Fibroblast of lung (primary cell): ENCODE results near the gene IQGAP2. TPM values are rescaled to one million over a fixed set of nuclear protein-coding genes. Genes with fewer than 3 reads are reported as not detected.
A peak's percentile ranks its signal among the peaks of the same experiment; 100 is the strongest.

ENCODE experiments used
- DNase-seq, 2 donors: peaks; one replicate each; pipeline versions ENCODE4 v3.0.0 to v3.0.0-alpha.2; 2010; ENCODE audit warnings: low read depth in 2 of 2
- H2AFZ ChIP-seq: 2 replicates; pipeline ENCODE4 v1.5.1; 2012; ENCODE audit warnings: low read length, control low read depth, inconsistent platforms
- H3K27ac ChIP-seq: 2 replicates; pipeline ENCODE4 v1.5.1; 2011; ENCODE audit warnings: low read length, control low read depth; ENCODE audit not compliant: insufficient read depth
- H3K27me3 ChIP-seq: 2 replicates; pipeline ENCODE4 v1.5.1; 2011; ENCODE audit warnings: mild to moderate bottlenecking, low read length; ENCODE audit not compliant: control insufficient read depth, insufficient read depth
- H3K36me3 ChIP-seq: 2 replicates; pipeline ENCODE4 v1.5.1; 2011; ENCODE audit warnings: low read length; ENCODE audit not compliant: control insufficient read depth, insufficient read depth
- H3K4me1 ChIP-seq: 2 replicates; pipeline ENCODE4 v1.5.1; 2011; ENCODE audit warnings: low read length; ENCODE audit not compliant: control insufficient read depth, insufficient read depth; ENCODE audit errors: extremely low read depth
- H3K4me2 ChIP-seq: 2 replicates; pipeline ENCODE4 v1.5.1; 2011; ENCODE audit warnings: low read length, control low read depth; ENCODE audit not compliant: insufficient read depth; ENCODE audit errors: extremely low read depth
- H3K4me3 ChIP-seq, 4 experiments: fragments of 200-600 bp in 1 of 4; sonication (generic) in 1 of 4; replicated peaks in 1 of 4; 2 replicates each; pipeline ENCODE4 v1.5.1; 2011 to 2016; ENCODE audit warnings: low read length in 4 of 4, low read depth in 3 of 4, mild to moderate bottlenecking in 3 of 4, control low read depth in 2 of 4, inconsistent platforms in 1 of 4, mixed read lengths in 1 of 4; ENCODE audit not compliant: insufficient read depth in 1 of 4; ENCODE audit errors: control extremely low read depth in 1 of 4
- H3K79me2 ChIP-seq: 2 replicates; pipeline ENCODE4 v1.5.1; 2012; ENCODE audit warnings: mild to moderate bottlenecking, low read length, inconsistent platforms; ENCODE audit not compliant: control insufficient read depth, insufficient read depth
- H3K9ac ChIP-seq: 2 replicates; pipeline ENCODE4 v1.5.1; 2011; ENCODE audit warnings: mild to moderate bottlenecking, low read length, control low read depth; ENCODE audit not compliant: insufficient read depth
- H3K9me3 ChIP-seq: 2 replicates; pipeline ENCODE4 v1.5.1; 2012; ENCODE audit warnings: low read depth, low read length; ENCODE audit not compliant: control insufficient read depth, insufficient read depth
- H4K20me1 ChIP-seq: 2 replicates; pipeline ENCODE4 v1.5.1; 2011; ENCODE audit warnings: low read length; ENCODE audit not compliant: control insufficient read depth, insufficient read depth; ENCODE audit errors: extremely low read depth
- CTCF ChIP-seq, 2 donors: IDR thresholded peaks in 1 of 2; conservative IDR thresholded peaks in 1 of 2; 1 replicate in 1 of 2; 2 replicates in 1 of 2; pipeline ENCODE4 v1.5.1; 2011 to 2012; ENCODE audit warnings: low read length in 2 of 2, control low read depth in 1 of 2, inconsistent platforms in 1 of 2, low read depth in 1 of 2, mild to moderate bottlenecking in 1 of 2
- EZH2 ChIP-seq: IDR thresholded peaks from 2 replicates; pipeline ENCODE4 v1.5.1; 2012; ENCODE audit warnings: low read length, control low read depth, mild to moderate bottlenecking; ENCODE audit errors: missing control alignments
- polyA plus RNA-seq, 2 donors: library from polyadenylated mRNA; depleted of rRNA in 1 of 2; stranded (reverse) in 1 of 2; unstranded in 1 of 2; fragments of >200 nt; gene quantifications; 2 replicates each; pipeline ENCODE4 v1.2.1, GENCODE V29; 2011 to 2012; ENCODE audit warnings: missing spikeins in 1 of 2
- total RNA-seq: library from RNA; depleted of rRNA; stranded (reverse); fragments of >200 nt; gene quantifications from 2 replicates; pipeline ENCODE4 v1.2.1, GENCODE V29; 2014

IQGAP2 gene
- total and polyA plus RNA-seq, 2 donors (not counting 1 experiment from before 2014, with no cell fraction given): 5.1 to 7.9 TPM

DNA sequence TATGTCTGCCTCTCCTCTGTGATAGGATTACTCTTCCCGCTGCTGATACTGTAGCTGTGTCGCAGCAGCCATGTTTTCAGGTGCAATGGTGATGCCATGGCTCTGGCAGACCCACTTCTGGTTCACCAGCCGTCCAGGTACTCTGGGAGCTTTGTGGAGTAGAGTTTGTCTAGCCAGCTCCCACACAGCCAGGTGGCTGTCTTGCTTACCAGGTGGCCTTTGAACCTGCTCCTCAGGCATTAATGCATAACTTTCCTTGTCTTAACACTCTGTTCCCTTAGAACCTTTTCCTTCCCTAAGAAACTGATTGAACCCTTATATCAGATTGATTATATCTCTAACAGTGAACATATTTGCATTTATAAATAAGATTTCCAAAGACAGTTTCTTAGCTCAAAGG, 177.9 kb downstream of the IQGAP2 start:
- TF ChIP-seq EZH2 (no peak), CTCF (conservative IDR thresholded peaks at IDR 0.05 in 1 of 2, IDR thresholded peaks at IDR 0.05 in 1 of 2; ENCODE audit: low read depth in 1 of 2, low read length in 2 of 2) (no peak)
- Histone ChIP-seq H3K79me2 (no peaks in the 10 kb centered on the region), H3K27ac (no peak overlapping the region), H3K27me3 (no peaks in the 10 kb centered on the region), H3K4me1 (no peaks in the 10 kb centered on the region), H3K9me3 (no peaks in the 10 kb centered on the region), H4K20me1 (no peaks in the 10 kb centered on the region), H2AFZ (no peak overlapping the region), H3K36me3 (no peaks in the 10 kb centered on the region), H3K9ac (no peak overlapping the region), H3K4me3 (no peak overlapping the region), H3K4me2 (no peak overlapping the region)
- no peak for DNase-seq

DNA sequence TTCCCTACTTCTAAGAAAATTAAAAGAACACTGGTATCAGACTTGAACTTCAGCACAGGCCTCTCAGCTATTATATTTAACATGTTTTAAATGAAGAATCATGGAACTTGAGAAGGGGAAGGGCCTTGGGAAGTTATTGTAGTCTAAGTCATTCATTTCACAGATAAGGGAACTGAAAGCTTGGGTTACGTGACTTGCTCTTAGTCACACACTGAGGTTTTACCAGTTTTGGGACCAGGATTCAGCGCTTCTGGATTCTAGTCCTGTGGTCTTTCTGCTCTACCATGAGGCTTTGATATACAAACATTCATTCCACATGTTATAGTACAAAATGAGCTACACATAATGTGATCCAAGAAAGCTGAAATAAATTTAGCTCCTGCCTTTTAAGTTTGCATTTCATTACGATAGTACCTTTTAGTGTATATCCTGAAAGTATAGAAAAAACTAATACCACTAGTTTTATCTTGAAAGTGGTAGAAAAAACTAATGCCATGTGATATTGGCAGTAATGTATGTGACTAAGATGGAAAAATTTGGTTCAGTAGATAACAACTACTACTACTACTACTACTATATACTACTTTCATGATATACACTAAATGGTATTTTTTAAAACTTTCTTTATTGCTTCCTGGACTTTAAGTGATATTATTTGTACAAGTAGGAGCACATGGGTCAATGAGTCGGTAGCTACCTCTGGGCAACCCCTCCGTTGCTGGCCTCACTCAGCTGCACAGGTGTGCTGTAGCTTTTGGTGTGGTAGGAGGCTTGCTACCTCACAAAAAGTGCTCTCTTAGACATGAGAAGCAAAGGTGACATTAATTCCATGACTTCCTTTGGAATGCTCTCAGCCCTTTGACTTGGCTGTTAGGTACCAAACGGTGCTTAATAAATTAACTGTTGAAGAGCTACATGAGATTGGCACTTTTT, 179.4 kb downstream of the IQGAP2 start:
- no peaks in the 10 kb centered on the region for H3K79me2 ChIP-seq
- no peak overlapping the region for H2AFZ ChIP-seq
- no peaks in the 10 kb centered on the region for H4K20me1 ChIP-seq
- no peak overlapping the region for H3K9ac ChIP-seq
- H3K4me1 ChIP-seq: no peaks in the 10 kb centered on the region
- no peaks in the 10 kb centered on the region for H3K9me3 ChIP-seq
- peak in 1 of 2 donors; percentile 84 for DNase-seq
- no peak overlapping the region for H3K27ac ChIP-seq
- no peak overlapping the region for H3K4me3 ChIP-seq
- H3K4me2 ChIP-seq: no peak overlapping the region
- H3K27me3 ChIP-seq: peaks cover 2% of the 10 kb centered on the region
- TF ChIP-seq CTCF (conservative IDR thresholded peaks at IDR 0.05 in 1 of 2, IDR thresholded peaks at IDR 0.05 in 1 of 2; ENCODE audit: low read depth in 1 of 2, low read length in 2 of 2) (no peak), EZH2 (no peak)
- H3K36me3 ChIP-seq: no peaks in the 10 kb centered on the region

DNA sequence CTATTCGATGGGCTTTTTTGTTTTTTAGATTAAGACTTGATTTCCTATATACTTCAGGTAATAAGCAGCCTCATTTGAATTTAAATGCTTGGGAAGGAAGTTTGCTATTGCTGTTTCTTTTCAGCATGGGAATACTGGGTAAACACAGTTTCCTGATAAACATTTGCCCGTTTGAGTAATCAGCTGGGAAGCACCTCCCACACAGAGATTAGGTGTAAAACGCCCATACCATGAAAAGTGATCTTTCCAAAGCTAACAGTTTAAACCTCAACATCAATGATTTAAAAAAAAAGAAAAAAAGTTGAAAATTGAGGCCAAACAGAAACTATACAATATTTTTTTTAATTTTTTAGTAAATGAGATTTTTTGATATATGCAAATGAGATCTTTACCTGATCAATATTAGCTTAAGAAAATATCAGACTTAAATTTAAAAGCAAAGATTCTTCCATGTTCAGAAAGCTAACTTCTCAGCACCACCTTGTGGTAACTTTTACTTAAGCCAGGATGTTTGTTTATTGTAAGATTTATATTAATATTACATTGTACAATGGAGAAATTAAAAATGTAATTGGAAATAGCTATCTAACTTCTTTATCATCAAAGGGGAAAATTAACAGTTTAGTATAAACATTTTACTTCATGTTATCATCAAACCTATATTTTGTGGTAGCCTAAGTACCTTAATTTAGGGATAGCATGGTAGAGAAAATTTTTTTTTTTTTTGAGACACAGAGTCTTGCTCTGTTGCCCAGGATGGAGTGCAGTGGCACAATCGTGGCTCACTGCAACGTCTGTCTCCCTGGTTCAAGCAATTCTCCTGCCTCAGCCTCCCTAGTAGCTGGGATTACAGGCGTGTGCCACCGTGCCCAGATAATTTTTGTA, 180.3 kb downstream of the IQGAP2 start:
- peak; percentile 35 to 56 for DNase-seq
- Histone ChIP-seq H3K27ac (no peak overlapping the region), H4K20me1 (no peaks in the 10 kb centered on the region), H3K9me3 (no peaks in the 10 kb centered on the region), H3K4me1 (no peaks in the 10 kb centered on the region), H3K4me2 (no peak overlapping the region), H3K9ac (no peak overlapping the region), H3K27me3 (peaks cover 2% of the 10 kb centered on the region), H3K79me2 (no peaks in the 10 kb centered on the region), H2AFZ (no peak overlapping the region), H3K4me3 (no peak overlapping the region), H3K36me3 (no peaks in the 10 kb centered on the region)
- TF ChIP-seq CTCF (conservative IDR thresholded peaks at IDR 0.05 in 1 of 2, IDR thresholded peaks at IDR 0.05 in 1 of 2; ENCODE audit: low read depth in 1 of 2, low read length in 2 of 2) (peak in 1 of 2 donors; percentile 54), EZH2 (no peak)
